ENCODE results near the gene COQ10B. TPM values are rescaled to one million over a fixed set of nuclear protein-coding genes. Genes with fewer than 3 reads are reported as not detected.
A peak's percentile ranks its signal among the peaks of the same experiment; 100 is the strongest.

COQ10B gene
- total and polyA plus RNA-seq, 4 donors, result 12.0 to 22.1 (median 16.5) TPM

GRCh38 chr2:197498235-197498936, 45.0 kb downstream of the COQ10B start (continued):
- TF ChIP-seq MAX (IDR thresholded peaks at IDR 0.05), result no peak

- peaks cover 6 to 45% (median 29%) of the 10 kb centered on the region in 4 donors for H3K36me3 ChIP-seq (ENCODE audit: control insufficient read depth in 4 of 4, insufficient read depth in 3 of 4, low read depth in 1 of 4, low read length in 3 of 4)
- WGBS, result under 1% methylated on average over 46 of the region's 46 CpGs
- peaks cover 8 to 35% (median 11%) of the 10 kb centered on the region in 4 donors for H3K4me1 ChIP-seq (ENCODE audit: control insufficient read depth in 4 of 4, insufficient read depth in 4 of 4, low read length in 3 of 4)
- peak; percentile 76 for DNase-seq (ENCODE audit: low spot score)
- H3K9ac ChIP-seq (ENCODE audit: low read depth in 1 of 2, low read length in 2 of 2), result peak overlapping the region; percentile 84 to 96
- no peak for TF ChIP-seq GABPA (IDR thresholded peaks at IDR 0.05 in 1 of 2, conservative IDR thresholded peaks at IDR 0.05 in 1 of 2)
- TF ChIP-seq SP1 (IDR thresholded peaks at IDR 0.05), result peak; percentile 35
- no peak for TF ChIP-seq FOXA2 (IDR thresholded peaks at IDR 0.05)
- peak; percentile 10 for TF ChIP-seq NR2F2 (IDR thresholded peaks at IDR 0.05)
- peak; percentile 64 for TF ChIP-seq MAX (IDR thresholded peaks at IDR 0.05)
- TF ChIP-seq RXRA (IDR thresholded peaks at IDR 0.05), result peak; percentile 27 to 30
- TF ChIP-seq TAF1 (conservative IDR thresholded peaks at IDR 0.05), result peak; percentile 31
- TF ChIP-seq HNF4A (conservative IDR thresholded peaks at IDR 0.05), result peak in 1 of 2 donors; percentile 24
- TF ChIP-seq JUND (IDR thresholded peaks at IDR 0.05), result no peak
- TF ChIP-seq EGR1 (IDR thresholded peaks at IDR 0.05; ENCODE audit: low read depth in 2 of 2), result peak in 1 of 2 donors; percentile 19
- peak in 1 of 2 donors; percentile 33 for TF ChIP-seq RAD21 (IDR thresholded peaks at IDR 0.05)
- peak; percentile 70 for TF ChIP-seq YY1 (IDR thresholded peaks at IDR 0.05)
- no peaks in the 10 kb centered on the region for H3K9me3 ChIP-seq (ENCODE audit: control insufficient read depth in 4 of 4, low read length in 3 of 4)
- H3K27ac ChIP-seq (ENCODE audit: low read depth in 1 of 2, low read length in 2 of 2), result peak overlapping the region; percentile 93 to 97
- peak overlapping the region; percentile 82 to 98 (median 91) for H3K4me3 ChIP-seq (ENCODE audit: low read depth in 1 of 3, low read length in 3 of 3)
- H3K27me3 ChIP-seq (ENCODE audit: control insufficient read depth in 4 of 4, insufficient read depth in 4 of 4, low read length in 3 of 4), result no peaks in the 10 kb centered on the region
Measured at GRCh38 chr2:197498937-197499593, 45.7 kb downstream of the COQ10B start.

- WGBS, result under 1% methylated on average over 104 of the region's 104 CpGs
- peaks cover 8 to 35% (median 11%) of the 10 kb centered on the region in 4 donors for H3K4me1 ChIP-seq (ENCODE audit: control insufficient read depth in 4 of 4, insufficient read depth in 4 of 4, low read length in 3 of 4)
- peak within 1 kb of the TSS; percentile 93 to 97 for H3K27ac ChIP-seq (ENCODE audit: low read depth in 1 of 2, low read length in 2 of 2)
- TF ChIP-seq REST (IDR thresholded peaks at IDR 0.05) (peak; percentile 93), TAF1 (conservative IDR thresholded peaks at IDR 0.05) (peak; percentile 90), NR2F2 (IDR thresholded peaks at IDR 0.05) (peak; percentile 97), MAX (IDR thresholded peaks at IDR 0.05) (peak; percentile 65), FOXA2 (IDR thresholded peaks at IDR 0.05) (no peak), HNF4A (conservative IDR thresholded peaks at IDR 0.05) (peak; percentile 81 to 84), ZBTB33 (IDR thresholded peaks at IDR 0.05) (peak; percentile 91), SP1 (IDR thresholded peaks at IDR 0.05) (peak; percentile 98), HNF4G (IDR thresholded peaks at IDR 0.05) (peak; percentile 86), RXRA (IDR thresholded peaks at IDR 0.05) (peak; percentile 81 to 82), ATF3 (IDR thresholded peaks at IDR 0.05) (peak; percentile 87), GABPA (IDR thresholded peaks at IDR 0.05 in 1 of 2, conservative IDR thresholded peaks at IDR 0.05 in 1 of 2) (peak; percentile 75 to 90), JUND (IDR thresholded peaks at IDR 0.05) (peak; percentile 87 to 93), FOXA1 (IDR thresholded peaks at IDR 0.05) (peak; percentile 27), YY1 (IDR thresholded peaks at IDR 0.05) (peak; percentile 98), EGR1 (IDR thresholded peaks at IDR 0.05; ENCODE audit: low read depth in 2 of 2) (peak in 1 of 2 donors; percentile 28)
Measured at GRCh38 chr2:197499594-197500502, 46.5 kb downstream of the COQ10B start, which contains the start of the genes HSPD1 and HSPE1. Gene HSPD1 (minus strand): TSS chr2:197499840. CDS start chr2:197498848, 992 bp downstream. Gene HSPE1 (plus strand): TSS chr2:197500379. CDS start chr2:197500437, 58 bp downstream.

More at GRCh38 chr2:197499594-197500502, 46.5 kb downstream of the COQ10B start, which contains the start of the genes HSPD1 and HSPE1:
- Histone ChIP-seq H3K9ac (ENCODE audit: low read depth in 1 of 2, low read length in 2 of 2) (peak within 1 kb of the TSS; percentile 92 to 96), H3K9me3 (ENCODE audit: control insufficient read depth in 4 of 4, low read length in 3 of 4) (no peaks in the 10 kb centered on the region), H3K27me3 (ENCODE audit: control insufficient read depth in 4 of 4, insufficient read depth in 4 of 4, low read length in 3 of 4) (no peaks in the 10 kb centered on the region), H3K36me3 (ENCODE audit: control insufficient read depth in 4 of 4, insufficient read depth in 3 of 4, low read depth in 1 of 4, low read length in 3 of 4) (peaks cover 6 to 42% (median 25%) of the 10 kb centered on the region in 4 donors), H3K4me3 (ENCODE audit: low read depth in 1 of 3, low read length in 3 of 3) (peak within 1 kb of the TSS; percentile 82 to 98 (median 91))
- peak; percentile 96 for DNase-seq (ENCODE audit: low spot score)
